HG03460 (cell line): ENCODE results near the gene CNOT6.
"Not testable (repeated sequence)": the region's sequence is repeated elsewhere in the genome, so short reads cannot be mapped to it uniquely, and the experiment has no call there.

Experiments
- ATAC-seq: cut with Tn5 transposase; IDR thresholded peaks from one replicate; pipeline ENCODE4 v1.9.1; 2021; ENCODE audit not compliant: unreplicated experiment

Gene CNOT6

DNA sequence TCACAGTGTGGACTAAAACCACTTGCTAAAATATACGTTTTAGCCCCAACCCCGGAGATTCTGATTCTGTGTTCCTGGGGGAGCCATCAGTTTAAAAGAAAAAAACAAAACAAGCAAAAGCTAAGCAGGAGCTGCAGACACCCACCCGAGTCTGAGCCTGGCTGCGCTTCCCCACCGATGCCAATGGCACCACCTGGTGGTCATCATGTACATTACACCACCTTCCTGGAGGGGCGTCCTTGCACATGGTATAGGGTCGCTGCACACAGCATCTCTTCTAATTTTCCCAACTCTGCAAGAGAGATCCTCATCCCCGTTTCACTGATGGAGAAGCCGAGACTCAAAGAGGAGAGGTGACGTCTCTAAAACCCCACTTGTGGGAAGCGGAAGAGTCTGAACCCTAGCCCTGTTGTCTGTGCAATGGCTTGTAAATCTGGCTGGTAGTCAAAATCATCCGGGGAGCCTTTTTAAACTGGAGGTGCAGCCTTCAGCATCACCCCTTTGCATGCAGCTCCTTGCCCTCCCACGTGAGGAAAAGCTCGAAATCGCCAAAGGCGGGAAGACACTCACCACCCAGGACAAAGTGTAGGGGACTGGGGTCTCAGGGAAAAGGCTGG, 23.1 kb upstream of the CNOT6 start:
- no peak for ATAC-seq

DNA sequence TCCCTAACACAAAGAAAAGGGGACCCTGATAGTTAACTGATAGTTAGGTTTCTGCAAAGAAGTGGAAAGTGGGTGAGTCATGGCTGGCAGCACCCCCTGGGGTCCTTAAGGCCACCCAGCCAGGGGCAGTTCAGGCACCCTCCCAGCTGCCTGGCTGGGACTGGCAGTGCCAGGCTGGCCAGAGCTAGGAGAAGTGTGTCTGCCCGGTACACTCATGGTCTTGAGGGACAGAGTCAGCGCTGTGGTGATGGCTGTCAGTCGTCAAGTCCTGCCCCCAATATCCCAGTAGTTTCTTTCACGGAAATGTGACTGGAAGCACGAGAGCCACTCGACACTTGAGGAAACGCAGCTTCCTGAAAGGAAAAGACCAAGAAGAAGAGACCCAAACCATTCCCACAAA, 22.3 kb upstream of the CNOT6 start:
- no peak for ATAC-seq

DNA sequence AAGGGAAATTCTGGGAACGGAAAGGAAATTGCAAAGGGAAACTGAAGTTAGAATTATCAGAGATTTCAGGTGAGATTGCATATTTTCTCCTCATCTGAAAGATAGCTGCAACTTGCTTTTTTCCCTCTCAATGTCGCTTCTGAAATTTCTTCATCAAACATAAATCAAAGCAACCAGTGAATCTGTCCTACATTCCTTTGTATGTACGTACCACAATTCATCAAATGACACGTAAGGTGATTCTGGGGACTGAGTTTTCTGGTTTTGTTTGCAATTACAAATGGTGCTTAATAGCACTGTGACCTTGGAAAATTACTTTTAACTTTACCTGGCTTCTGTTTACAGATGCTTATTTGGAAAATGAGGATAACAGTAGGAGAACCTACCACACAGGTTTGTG, 21.9 kb upstream of the CNOT6 start:
- ATAC-seq, result no peak

DNA sequence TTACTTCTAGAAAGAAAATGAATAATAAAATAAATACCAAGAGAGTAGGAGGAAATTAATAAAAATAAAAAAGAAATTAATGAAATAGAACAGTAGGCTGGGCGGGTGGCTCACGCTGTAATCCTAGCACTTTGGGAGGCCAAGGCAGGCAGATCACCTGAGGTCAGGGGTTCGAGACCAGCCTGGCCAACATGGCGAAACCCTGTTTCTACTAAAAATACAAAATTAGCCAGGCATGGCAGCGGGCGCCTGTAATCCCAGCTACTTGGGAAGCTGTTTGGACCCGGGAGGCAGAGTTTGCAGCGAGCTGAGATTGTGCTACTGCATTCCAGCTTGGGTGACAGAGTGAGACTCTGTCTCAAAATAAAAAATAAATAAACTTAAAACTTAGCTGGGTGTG, 20.8 kb upstream of the CNOT6 start:
- not testable (repeated sequence) for ATAC-seq

DNA sequence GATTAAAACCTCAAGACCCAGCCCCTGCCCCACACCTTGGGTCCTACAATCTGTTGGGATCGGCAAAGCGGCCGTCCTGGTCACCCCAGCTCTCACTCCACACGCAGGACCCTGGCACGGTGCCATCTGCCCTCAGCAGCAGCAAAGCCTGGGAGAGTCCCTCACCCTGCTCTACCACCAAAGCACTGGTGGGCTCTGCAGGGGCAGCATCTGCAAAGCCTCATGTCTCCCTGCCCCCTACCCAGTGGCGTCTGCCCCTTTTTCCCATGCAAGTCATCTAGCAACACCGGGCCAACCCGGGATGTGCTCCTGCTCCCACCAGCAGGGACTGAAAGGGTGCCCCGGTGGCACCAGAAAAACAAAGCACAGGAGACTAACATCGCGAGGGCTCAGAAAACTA, 19.6 kb upstream of the CNOT6 start:
- no peak for ATAC-seq

DNA sequence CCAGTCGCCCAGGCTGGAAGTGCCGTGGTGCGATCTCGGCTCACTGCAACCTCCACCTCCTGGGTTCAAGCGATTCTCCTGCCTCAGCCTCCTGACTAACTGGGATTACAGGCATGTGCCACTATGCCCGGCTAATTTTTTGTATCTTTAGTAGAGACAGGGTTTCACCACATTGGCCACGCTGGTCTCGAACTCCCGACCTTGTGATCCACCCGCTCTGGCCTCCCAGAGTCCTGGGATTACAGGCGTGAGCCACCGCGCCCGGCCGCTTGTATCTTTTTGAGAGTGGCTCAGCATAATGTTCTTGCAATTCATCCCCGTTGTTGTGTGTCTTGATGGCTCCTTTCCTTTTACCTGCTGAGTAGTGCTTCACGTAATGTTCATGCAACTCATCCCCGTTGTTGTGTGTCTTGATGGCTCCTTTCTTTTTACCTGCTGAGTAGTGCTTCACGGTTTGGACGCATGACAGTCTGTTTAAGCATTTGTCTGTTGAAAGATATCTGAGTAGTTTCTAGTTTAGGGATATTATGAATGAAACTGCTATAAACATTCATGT, 18.1 kb upstream of the CNOT6 start:
- not testable (repeated sequence) for ATAC-seq

DNA sequence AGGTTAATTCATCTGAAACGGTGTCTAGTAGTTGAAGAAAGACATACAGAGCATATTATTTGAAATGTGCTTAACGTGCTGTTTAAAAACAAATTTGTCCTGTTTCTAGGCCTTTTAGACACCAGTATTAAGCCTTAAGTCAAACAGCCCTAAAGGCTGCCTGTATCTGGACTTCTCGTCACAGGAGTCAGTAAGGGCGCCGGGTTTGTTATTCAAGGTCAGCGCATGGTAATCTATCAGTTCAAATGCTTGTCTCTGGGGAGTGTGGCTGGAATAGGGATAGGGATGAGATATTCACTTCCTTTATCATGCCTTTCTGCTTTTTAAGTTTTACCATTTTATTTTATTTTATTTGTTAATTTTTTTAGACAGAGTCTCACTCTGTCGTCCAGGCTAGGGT, 9.4 kb upstream of the CNOT6 start:
- no peak for ATAC-seq

DNA sequence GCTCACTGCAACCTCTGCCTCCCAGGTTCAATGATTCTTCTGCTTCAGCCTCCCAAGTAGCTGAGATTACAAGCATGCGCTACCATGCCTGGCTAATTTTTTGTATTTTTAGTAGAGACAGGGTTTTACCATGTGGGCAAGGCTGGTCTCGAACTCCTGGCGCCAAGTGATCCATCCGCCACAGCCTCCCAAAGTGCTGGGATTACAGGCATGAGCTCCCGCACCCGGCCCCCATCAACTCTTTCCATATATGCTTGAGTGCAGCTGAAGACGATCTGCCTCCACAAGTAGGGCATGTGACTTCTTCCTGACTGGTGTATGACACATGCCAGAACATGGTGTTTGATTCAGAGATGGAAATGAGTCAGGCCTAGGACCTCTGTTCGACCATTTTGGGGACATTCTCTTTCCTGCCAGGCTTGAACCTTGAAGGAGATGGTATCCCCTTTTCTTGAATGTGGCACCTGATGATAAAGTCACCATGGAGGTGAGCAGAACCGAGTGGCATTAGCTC, 7.5 kb upstream of the CNOT6 start:
- ATAC-seq, result no peak

DNA sequence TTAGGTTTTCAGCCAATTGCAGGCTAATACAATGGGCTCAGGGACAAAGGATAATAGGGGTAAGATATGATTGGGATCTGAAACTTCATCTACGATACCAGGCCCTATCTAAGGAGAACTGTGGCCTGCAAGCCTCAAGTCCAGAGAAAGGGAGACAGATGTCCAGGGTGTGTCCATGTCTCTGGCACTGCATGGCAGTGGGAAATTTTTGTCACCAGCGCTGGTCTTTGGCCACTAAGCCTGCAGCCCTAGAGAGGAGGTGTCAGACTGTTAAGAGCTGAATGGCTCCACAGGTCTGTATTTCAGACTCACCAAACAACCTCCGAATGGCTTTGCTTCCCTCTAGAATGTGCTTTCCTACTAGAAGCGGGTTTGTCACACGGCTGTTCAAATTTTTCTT, 6.6 kb upstream of the CNOT6 start:
- ATAC-seq, result no peak

DNA sequence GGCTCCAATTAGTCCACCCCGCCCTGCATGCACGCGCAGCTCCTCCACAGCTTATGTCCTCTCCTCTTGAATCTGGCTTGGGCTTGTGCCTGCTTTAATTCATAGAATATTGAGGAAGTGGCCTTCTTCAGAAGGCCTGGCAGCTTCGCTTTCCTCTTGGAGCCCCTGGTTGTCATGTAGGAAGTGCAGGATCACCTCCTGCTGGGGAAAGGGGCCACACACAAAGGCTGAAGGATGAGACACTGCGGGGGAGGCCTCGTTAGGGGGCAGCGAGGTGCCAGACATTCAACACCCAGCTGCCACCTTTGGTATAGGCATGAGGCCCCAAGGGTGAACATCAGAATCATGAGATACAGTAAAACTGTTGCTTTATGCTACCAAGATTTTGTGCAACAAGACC, 2.7 kb upstream of the CNOT6 start:
- no peak for ATAC-seq

DNA sequence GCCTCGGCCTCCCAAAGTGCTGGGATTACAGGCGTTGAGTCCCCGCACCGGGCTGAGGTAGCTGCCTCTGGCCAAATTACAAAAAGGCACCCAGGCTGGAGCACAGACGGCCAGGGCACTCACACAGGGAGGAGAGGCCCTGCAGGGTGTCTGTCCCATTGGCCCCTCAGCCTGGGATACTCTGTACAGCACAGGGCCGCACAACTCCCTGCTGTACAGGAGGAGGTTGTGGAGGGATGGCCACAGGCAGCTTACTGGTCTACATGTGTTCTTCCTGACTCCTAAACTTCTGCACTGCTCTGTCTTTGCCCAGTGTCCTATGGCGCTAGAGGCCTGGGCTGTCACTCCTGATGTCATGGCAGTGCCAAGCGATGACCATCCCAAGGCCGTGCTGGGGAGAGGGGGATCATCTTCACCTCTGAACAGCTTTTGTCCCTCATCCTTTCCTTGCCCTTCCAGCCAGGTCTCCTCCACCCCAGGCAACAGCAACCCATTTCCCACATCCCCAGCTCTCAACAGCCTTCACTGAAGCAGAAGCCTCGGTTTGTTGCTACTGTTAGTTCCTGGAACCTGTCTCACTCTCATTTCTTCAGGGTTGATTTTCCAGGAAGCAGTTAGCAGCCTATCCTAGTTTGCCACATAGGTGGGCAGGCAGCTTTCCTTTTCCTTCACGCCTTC, 1.8 kb upstream of the CNOT6 start:
- no peak for ATAC-seq

DNA sequence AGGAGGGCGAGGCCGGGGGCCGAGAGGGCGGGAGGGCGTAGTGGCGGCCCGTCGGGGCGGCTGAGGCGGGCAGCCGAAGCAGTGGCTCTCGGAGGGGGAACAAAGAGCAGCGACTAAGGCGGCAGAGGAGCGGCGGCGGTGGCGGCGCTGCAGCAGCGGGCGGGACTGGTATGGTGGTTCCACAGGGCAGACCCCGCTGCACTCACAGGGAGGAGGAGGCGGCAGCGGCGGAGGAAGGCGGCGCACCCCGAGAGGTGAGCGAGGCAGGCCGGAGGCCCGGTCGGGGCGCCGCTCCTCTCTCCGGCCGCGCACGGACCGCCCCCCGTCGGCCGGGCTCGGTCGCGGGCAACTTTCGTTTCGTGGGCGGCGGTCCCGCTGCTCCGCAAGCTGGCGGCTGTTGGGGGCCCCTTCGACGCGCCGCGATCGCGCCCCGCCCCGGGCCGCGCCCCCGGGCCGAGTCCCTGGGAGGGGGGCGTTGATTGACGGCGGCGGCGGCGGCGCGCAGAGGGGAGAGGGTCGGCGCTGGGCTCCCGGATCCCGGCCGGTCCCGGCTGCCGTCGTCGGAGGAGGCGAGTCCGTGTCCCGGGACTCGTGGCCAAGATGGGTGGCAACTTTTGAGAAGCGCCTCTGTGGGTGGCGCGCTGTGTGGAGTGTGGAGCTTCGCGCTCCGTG, 467 bp downstream of the CNOT6 start:
- ATAC-seq, result peak; percentile 34

DNA sequence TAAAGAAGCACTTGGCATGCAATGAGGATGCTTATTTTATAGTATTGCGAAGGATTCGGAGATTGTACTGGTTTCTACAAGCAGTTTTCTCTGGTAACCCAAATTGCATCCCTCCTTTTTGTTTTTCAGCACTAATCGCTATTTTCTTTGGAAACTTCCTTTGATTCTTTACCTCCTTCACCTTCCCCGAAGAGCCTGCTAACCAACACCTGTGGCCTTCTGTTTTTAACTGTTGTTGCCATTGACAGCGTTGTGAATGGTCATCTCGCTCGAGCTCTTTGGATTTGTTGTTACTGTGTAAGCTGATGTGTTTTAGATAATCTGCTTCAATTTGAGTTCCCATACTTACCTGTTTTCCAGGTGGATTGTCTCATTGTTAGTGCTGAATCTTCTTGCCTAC, 1.1 kb downstream of the CNOT6 start:
- ATAC-seq, result no peak

DNA sequence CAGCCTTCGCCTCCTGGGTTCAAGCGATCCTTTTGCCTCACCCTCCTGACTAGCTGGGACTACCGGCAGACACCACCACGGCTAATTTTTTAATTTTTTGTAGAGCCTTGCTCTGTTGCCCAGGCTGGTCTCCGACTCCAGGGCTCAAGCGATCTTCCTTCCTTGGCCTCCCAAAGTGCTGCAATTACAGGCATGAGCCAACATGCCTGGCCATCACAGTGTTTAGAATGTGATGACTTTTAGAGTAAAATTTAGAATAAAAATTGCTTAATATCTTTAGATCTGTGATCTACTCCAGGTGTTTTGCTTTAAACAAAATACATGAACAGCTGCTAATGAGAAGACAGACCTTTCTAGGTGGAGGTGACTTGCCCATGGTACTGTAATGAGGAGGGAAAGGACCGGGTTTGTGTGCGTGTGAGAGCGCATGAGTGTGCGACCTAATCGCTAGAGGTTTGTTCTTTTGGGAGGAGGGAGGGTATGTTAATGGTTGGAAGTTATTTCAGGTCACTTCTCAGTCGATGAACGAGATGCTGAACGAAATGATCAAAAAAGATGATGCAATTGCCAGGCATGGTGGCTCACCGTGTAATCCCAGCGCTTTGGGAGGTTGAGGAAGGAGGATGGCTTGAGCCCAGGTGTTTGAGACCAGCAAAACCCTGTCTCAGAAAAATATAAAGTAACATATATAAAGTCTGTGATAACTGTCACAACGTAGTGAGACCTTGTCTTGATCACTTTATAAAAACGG, 2.0 kb downstream of the CNOT6 start:
- no peak for ATAC-seq

DNA sequence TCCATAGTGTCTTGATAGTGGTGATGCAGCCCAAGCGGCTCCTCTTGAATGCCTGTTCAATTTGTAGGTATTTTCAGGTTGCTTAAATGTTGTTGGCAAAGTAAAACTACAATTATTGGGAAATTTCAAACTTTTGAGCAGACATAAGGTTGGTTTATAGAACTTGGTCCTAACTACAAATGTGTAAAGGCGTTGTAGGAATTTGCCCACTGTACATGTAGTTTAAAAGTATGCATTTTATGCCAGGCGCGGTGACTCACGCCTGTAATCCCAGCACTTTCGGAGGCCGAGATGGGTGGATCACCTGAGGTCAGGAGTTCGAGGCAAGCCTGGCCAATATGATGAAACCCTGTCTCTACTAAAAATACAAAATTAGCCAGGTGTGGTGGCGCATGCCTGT, 2.6 kb downstream of the CNOT6 start:
- not testable (repeated sequence) for ATAC-seq

DNA sequence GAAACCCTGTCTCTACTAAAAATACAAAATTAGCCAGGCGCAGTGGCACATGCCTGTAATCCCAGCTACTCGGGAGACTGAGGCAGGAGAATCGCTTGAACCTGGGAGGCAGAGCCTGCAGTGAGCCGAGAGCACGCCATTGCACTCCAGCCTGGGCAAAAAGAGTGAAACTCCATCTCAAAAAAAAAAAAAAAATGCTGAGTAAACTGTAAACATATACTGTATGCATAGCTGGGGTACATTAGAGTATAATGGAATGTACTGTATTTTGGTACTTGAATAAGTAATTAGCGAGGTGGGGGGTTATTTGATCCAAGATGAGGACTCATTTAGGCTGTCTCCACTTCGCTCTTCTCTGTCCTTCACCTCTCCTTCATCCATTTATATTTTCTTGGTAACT, 3.7 kb downstream of the CNOT6 start:
- not testable (repeated sequence) for ATAC-seq

DNA sequence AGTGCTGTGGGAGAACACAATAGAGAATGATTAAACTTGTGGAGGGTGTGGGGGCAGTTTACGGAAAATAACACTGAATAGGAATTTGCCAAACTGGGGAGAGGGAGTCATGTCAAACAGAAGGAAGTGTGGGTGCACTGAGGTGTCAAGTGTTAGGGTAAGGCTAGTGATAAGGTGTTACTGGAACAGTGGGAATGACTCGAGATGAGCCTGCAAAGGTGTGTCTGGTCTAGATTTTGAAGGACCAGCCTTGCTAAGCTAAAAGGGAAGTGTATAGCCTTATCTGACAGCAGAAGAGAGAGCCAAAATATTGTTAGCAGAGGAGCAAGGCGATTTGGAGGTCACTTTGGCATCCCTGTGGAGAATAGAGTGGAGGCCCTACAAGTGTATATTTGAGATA, 4.2 kb downstream of the CNOT6 start:
- ATAC-seq, result no peak

DNA sequence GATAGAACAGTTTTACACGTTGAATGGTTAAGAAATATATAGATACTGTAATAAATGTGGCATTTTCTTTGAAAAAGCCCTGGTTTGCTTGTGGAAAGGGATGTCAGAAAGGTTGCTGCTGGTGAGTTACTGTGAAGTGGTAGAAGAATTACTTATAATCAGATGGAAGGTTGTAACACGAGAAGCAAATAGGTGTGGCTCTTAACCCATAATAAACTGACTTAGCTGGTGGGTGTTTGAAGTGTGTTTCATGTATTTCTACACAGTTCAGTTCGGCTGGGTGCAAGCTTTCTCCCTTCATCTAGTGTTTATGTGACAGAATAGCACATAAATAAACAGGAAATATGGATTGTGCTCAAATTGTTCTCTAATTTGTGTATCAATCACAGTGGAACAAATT, 5.5 kb downstream of the CNOT6 start:
- ATAC-seq, result no peak

DNA sequence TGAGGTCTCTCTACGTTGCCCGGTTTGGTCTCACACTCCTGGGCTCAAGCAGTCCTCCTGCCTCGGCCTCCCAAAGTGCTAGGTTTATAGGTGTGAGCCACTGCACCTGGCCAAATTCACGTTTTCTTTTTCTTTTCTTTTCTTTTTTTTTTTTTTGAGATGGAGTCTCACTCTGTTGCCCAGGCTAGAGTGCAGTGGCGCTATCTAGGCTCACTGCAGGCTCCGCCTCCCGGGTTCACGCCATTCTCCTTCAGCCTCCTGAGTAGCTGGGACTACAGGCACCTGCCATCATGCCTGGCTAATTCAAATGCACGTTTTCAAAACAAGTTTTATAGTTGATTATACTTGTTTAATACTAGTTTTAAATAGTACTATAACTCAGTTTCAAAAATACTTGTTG, 6.1 kb downstream of the CNOT6 start:
- ATAC-seq, result not testable (repeated sequence)

DNA sequence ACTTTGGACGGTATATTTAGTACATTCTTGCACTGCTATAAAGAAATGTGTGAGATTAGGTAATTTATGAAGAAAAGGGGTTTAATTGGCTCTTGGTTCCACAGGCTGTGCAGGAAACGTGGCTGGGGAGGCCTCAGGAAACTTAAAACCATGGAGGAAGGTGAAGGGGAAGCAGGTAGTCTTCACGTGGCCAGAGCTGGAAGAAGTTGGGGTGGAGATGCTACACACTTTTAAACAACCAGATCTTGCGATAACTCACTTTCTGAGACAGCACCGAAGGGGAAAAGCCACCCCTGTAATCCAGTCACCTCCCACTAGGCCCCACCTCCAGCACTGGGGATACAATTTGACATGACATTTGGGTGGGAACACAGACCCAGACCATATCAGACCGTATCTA, 13.5 kb downstream of the CNOT6 start:
- no peak for ATAC-seq

DNA sequence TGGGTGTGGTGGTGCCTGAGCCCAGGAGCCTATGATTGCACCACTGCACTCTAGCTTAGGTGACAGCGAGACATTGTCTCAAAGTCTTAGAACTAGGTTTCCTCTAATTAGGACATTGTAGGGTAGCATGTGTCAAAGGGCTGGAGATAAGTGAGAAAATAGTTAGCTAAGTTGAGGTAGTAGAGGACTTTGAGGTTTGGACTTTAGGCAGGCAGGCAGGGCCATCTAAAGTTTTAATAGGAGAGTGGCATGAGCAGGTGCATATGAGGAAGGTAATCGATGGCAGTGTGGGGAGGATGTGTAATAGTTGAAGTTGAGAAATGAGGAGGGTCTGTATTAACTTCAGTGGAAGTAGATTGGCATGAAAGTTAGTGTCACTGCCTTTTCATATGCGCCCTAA, 21.1 kb downstream of the CNOT6 start:
- no peak for ATAC-seq
